ENCODE measurements around the gene P3H4. TPM values are rescaled to one million over a fixed set of nuclear protein-coding genes. Genes with fewer than 3 reads are reported as not detected.
A peak's percentile ranks its signal among the peaks of the same experiment; 100 is the strongest.

P3H4 gene
- total RNA-seq, 1 experiment from 2014 or later = 24.0 TPM

DNA sequence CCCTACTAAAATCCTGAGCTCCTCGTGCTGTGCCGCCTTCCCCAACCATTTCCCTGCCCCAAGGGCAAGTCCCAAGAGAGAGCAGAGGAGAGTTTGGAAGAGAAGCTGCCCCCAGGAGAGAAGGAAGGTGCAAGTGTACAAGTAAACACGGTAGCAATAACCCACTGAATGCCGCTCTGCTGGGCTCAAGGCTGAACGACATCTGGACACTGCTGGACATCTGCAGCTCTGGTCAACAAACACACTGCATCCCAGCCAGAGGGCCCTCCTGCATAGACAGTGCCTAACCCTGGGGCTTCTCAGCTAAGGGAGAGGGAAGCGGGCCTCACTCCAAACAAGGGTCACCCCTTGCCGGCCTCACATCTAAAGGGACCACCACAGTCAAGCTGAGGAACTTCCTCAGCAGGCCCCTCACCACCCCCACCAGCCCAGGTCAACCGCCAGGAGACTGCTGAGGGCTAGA lies 38.0 kb downstream of the P3H4 start:
- H3K79me2 ChIP-seq (ENCODE audit: insufficient read depth, low read length) = no peaks in the 10 kb centered on the region; the same call in 1 of the 2 replicates
- H3K14ac ChIP-seq (ENCODE audit: insufficient read depth, low read length) = no peak overlapping the region
- H3K23ac ChIP-seq (ENCODE audit: insufficient read length, low read depth, low read length) = no peak overlapping the region
- no peaks in the 10 kb centered on the region for H3K9me3 ChIP-seq (ENCODE audit: control insufficient read depth, low read depth, low read length)
- WGBS (ENCODE audit: extremely low coverage, insufficient read length, low lambda C conversion rate) = no CpG with 5 or more reads among the region's 8 CpGs
- H3K56ac ChIP-seq (ENCODE audit: insufficient read length, low read depth, low read length) = no peak overlapping the region
- no peak overlapping the region for H4K5ac ChIP-seq (ENCODE audit: insufficient read length, low read depth, low read length)
- H3K9ac ChIP-seq (ENCODE audit: extremely low read depth, insufficient read length, low read length) = no peak overlapping the region
- Mint-ChIP-seq H3K9me3 (no peaks in the 10 kb centered on the region), H3K36me3 (ENCODE audit: insufficient read depth in 1 of 3, low read depth in 3 of 3) (peaks cover 10 to 32% (median 31%) of the 10 kb centered on the region in 3 experiments), H3K4me3 (no peak overlapping the region), H3K27me3 (ENCODE audit: low read depth) (no peaks in the 10 kb centered on the region), H3K27ac (peak overlapping the region in 2 of 3 experiments; percentile 83 to 90; a peak in 5 of 7 replicates), H3K4me1 (peaks cover 53 to 61% of the 10 kb centered on the region in 2 experiments)
- H3K27ac ChIP-seq (ENCODE audit: insufficient read length, low read depth, low read length) = no peak overlapping the region
- TF ChIP-seq, protein P1, sequence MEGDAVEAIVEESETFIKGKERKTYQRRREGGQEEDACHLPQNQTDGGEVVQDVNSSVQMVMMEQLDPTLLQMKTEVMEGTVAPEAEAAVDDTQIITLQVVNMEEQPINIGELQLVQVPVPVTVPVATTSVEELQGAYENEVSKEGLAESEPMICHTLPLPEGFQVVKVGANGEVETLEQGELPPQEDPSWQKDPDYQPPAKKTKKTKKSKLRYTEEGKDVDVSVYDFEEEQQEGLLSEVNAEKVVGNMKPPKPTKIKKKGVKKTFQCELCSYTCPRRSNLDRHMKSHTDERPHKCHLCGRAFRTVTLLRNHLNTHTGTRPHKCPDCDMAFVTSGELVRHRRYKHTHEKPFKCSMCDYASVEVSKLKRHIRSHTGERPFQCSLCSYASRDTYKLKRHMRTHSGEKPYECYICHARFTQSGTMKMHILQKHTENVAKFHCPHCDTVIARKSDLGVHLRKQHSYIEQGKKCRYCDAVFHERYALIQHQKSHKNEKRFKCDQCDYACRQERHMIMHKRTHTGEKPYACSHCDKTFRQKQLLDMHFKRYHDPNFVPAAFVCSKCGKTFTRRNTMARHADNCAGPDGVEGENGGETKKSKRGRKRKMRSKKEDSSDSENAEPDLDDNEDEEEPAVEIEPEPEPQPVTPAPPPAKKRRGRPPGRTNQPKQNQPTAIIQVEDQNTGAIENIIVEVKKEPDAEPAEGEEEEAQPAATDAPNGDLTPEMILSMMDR (conservative IDR thresholded peaks at IDR 0.05) = no peak
- H4K91ac ChIP-seq (ENCODE audit: insufficient read length, low read depth, low read length) = no peak overlapping the region
- H3T11ph ChIP-seq (ENCODE audit: low read length) = no peak overlapping the region
- no peak overlapping the region for H4K8ac ChIP-seq (replicated peaks; ENCODE audit: insufficient read length, low read depth, low read length)
- no peak overlapping the region for H2BK20ac ChIP-seq (ENCODE audit: low read depth, low read length, poor library complexity, severe bottlenecking)
- no peaks in the 10 kb centered on the region for H3K23me2 ChIP-seq (ENCODE audit: insufficient read length, low read depth, low read length, poor library complexity, severe bottlenecking)
- H3K27me3 ChIP-seq (ENCODE audit: insufficient read depth, low read length) = no peaks in the 10 kb centered on the region
- H2BK120ac ChIP-seq (ENCODE audit: low read depth, low read length, poor library complexity, severe bottlenecking) = no peak overlapping the region
- H2AK5ac ChIP-seq (ENCODE audit: insufficient read length, low read length) = no peak overlapping the region
- no peak overlapping the region for H2AFZ ChIP-seq (ENCODE audit: low read length)
- H2BK12ac ChIP-seq (ENCODE audit: insufficient read length, low read depth, low read length) = no peak overlapping the region
- H3K4ac ChIP-seq (ENCODE audit: low read depth, low read length) = no peak overlapping the region
- no peak overlapping the region for H2BK5ac ChIP-seq (ENCODE audit: insufficient read length, low read length)
- H3K79me1 ChIP-seq (ENCODE audit: insufficient read depth, low read depth, low read length, poor library complexity, severe bottlenecking) = no peaks in the 10 kb centered on the region
- no peak overlapping the region for H2BK15ac ChIP-seq (ENCODE audit: low read depth, low read length)
- no peaks in the 10 kb centered on the region for H4K20me1 ChIP-seq (ENCODE audit: control insufficient read depth, insufficient read depth, insufficient read length)
- DNase-seq = no peak
- H3K4me2 ChIP-seq (ENCODE audit: insufficient read depth, insufficient read length, low read length) = no peak overlapping the region
- peaks cover 7% of the 10 kb centered on the region; the same call in 1 of the 2 replicates for H3K4me1 ChIP-seq (ENCODE audit: insufficient read depth, low read length)
- H3K18ac ChIP-seq (ENCODE audit: insufficient read length, low read depth, low read length) = no peak overlapping the region

Measured in H9 (cell line).